GM21447 (cell line): Measurements from ENCODE around the gene PPP3CB.

ENCODE experiments used
- ATAC-seq: cut with Tn5 transposase; IDR thresholded peaks from one replicate; pipeline ENCODE4 v1.9.1; 2021; ENCODE audit not compliant: unreplicated experiment

The PPP3CB gene

GRCh38 chr10:73485320-73485719 is 10.5 kb downstream of the PPP3CB start:
- no peak for ATAC-seq

GRCh38 chr10:73480158-73480557 is 15.7 kb downstream of the PPP3CB start:
- ATAC-seq = no peak

GRCh38 chr10:73478636-73479035 is 17.2 kb downstream of the PPP3CB start:
- no peak for ATAC-seq

DNA sequence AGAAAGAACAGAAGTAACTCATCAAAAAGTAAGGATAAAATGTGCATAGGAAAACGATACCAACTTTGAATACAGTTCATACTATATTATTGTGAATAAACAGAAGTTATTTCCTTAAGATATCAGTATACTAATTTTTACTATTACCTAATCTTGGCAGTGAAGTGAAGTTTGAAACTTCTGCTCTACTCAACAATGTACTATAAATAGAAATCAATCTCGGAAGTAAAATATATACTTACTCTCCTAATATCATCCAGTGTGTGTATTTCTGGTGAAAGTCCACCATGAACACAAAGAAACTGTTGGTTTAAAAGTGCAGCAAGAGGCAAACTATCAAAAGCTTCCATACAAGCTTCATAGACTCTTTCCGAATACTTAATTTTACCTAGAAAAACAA is 24.6 kb downstream of the PPP3CB start:
- ATAC-seq = no peak

GRCh38 chr10:73469579-73469978 is 26.2 kb downstream of the PPP3CB start:
- no peak for ATAC-seq

GRCh38 chr10:73467206-73467605 is 28.6 kb downstream of the PPP3CB start:
- ATAC-seq = no peak

DNA sequence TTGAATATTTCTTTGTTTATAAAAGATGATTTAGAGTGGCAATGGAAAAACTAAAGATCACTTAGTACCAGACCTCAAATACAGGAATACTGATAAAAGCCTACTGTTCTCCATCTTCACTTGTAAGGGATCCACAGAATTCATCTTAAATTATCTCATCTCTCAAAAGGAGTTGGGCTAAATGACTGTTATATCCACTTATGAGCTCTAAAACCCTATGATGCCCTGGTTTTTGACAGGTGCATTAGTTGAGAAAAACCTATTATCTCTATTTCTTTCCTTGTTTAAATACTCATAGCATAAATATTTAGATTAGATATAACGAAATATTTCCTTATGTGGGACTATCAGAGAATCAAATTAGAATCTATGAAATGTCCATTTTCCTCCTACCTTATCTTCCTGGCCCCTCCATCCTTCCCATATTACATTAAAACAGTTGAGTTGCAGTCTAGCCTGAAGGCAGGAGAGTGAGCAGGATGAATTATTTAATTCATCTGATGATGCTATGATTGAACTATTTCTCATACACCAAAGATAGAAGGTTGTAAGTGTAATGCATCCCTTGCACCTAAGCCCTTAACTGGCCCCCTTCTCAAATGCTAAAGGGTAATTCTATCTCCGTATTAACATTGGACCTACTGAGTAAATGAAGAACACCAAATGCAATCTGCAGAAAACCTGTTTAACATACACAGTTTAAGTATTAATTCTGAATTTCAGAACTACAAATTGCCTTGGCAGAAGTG is 29.7 kb downstream of the PPP3CB start:
- ATAC-seq = no peak

DNA sequence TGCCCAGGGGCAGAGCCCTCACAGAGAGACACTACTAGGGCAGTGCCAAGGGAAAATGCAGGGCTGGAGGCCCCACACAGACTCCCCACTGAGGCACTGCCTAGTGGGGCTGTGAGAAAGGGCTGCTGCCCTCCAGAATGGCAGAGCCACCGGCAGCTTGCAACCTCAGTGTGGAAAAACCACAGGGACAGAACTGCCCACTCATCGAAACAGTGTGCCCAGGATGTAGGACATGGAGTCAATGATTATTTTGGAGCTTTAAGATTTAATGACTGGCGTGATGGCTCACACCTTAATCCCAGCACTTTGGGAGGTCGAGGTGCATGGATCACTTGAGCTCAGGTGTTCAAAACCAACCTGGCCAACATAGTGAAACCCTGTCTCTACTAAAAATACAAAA is 34.9 kb downstream of the PPP3CB start:
- no peak for ATAC-seq

- no peak for ATAC-seq
Observed at GRCh38 chr10:73459683-73460314, 36.0 kb downstream of the PPP3CB start.

- ATAC-seq = no peak
Observed at GRCh38 chr10:73456187-73456890, 39.5 kb downstream of the PPP3CB start.

- no peak for ATAC-seq
Observed at GRCh38 chr10:73449113-73449512, 46.7 kb downstream of the PPP3CB start.

DNA sequence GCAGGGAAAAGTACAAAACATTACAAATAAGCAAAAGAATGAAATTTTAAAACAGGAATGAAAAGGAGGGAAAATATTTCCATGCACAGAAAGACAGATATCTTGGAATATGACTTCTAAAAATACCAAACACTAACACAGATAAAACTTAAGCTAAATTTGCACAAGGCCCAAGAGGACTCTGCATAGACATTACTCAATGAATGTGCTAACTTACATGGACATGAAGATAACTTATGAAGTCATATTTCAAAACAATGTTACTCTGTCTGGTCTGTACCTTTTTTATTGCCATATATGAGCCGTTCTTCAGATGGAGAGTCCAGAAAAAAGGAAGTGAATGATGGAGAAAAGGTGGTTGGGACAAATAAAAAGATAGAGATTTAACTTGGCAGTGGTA is 47.4 kb downstream of the PPP3CB start:
- ATAC-seq = no peak

DNA sequence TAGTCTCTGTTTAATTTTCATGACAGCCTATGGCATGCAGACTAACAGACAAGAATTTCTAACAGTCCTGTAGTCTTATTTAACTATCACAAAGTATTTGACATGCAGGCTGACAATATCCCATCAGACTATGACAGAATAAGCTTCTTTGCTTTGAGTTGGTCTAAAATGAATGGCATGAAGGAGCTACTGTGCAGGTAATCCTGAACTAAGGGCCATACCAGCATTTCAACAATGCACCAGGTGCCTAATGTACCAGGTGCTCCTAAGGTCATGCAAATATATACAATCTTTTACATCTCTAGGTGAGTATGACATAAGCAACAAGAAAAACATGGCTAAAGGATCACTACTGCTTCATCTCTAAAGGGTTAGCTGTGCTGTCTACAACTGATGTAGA is 48.9 kb downstream of the PPP3CB start:
- ATAC-seq = no peak

DNA sequence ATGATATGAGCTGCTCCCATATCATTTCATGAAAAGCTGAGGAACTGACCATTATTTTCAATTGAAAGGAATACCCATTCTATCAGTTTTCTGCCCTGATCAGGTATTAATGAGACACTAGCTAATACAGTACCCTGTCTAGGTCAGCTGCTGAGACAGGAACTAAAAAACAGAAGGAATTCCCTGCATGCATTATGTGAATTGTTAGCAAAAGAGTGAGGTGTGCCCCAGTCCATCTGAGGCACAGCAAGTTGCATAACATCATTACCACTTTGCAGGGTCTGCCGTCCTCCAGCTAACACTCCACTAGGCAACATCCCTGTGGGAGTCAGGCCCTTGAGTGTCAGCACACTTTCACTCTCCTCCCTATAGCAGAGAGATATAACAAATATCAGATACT is 51.4 kb downstream of the PPP3CB start:
- no peak for ATAC-seq

DNA sequence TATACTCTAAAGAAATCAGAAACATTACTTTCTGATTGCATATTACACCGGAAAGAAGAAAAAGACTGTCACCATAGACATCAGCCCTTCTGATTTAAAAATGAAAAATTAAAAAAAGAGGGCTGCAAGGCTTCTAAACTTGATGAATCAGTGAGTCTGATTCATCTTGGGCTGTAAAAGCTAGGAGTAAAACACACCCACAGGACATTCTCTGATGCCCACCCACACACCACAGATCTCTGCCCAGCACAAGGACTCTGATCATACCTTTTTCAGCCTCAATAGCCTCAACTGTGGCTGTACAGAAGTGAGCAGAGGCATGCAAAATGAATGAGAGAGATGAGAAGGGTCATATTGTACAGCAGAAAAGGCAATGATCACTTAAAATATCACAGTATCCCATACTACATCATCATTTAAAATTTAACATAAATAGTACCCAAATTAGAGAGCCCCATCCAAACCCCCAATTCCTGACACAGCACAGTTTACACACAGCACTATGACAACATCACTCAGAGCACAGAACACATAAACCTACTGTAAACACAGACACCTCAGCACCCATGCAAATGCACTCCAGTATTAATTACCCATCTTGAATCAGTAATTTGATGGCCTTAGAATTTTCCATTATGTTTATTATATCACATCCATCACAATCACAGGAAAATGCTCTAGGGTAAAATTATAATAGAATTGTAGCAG is 56.1 kb downstream of the PPP3CB start:
- ATAC-seq = no peak

GRCh38 chr10:73439055-73439454 is 56.8 kb downstream of the PPP3CB start:
- ATAC-seq = no peak

DNA sequence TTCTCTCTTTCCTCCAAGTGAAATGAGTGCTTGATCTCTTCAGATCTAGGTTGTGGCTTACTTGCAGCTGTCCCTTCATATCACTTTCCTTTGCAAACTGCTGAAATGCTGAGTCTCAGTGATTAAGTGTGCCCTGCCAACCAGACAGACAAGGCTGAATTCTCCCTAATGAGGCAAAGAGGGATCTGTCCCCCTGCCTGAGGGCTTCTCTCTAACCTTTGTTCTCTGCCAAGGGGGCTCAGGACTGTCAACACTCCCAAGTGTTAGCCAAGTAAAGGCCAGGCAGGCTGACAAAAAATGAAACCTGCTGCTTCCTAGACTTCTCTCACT is 62.3 kb downstream of the PPP3CB start, which contains the start of gene MSS51:
TSS of gene MSS51 (minus strand) at position 24 of the 330 bp plus-strand sequence. CDS start 5,277 bp downstream, outside the sequence.
- no peak for ATAC-seq

GRCh38 chr10:73432646-73433537 is 62.9 kb downstream of the PPP3CB start:
- no peak for ATAC-seq

GRCh38 chr10:73426318-73426717 is 69.5 kb downstream of the PPP3CB start:
- no peak for ATAC-seq

DNA sequence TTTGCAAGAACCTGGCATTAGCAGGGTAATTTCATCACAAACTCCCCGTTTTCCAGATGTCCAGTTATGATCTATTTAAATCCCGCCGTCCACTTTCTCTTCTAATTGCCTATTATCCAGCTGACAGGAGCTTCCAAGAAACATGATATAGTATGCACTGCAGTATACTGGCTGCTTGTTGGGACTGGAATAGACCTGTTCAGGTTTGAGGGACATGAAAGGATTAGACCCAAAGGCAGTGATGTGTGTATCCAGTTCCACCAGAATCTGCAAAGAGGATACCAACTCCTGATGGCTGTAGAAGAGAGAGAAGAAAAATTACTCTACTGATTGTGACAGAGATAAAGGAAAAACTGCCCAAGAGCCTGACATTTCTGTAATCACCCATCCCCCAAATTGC is 71.3 kb downstream of the PPP3CB start:
- ATAC-seq = no peak

DNA sequence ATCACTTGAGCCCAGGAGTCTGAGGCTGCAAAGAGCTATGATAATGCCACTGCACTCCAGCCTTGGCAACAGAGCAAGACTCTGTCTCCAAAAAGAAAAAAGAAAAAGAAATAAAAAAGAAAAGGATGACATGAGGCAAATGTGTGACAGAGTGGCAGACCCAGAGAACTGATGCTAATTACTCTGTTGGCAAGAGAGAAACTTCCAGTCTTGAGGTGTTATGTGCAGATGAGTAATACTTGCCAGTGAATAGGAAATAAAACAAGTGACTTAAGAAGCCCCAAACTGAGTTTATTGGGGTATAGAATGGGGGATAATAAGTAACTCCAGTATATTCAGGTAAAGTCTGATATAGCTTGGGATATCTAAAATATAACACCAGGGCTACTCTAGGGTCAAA is 72.5 kb downstream of the PPP3CB start:
- ATAC-seq = no peak
